22Rv1 (cell line): ENCODE results near the gene GARRE1.

ENCODE experiments used
- ZFX ChIP-seq: fragments of 450-650 bp; IDR thresholded peaks from 2 replicates; pipeline ENCODE4 v1.6.1; 2017; ENCODE audit warnings: antibody characterized with exemption, borderline replicate concordance
- TF ChIP-seq, protein P1 (sequence below): fragments of 450-650 bp; IDR thresholded peaks from 2 replicates; pipeline ENCODE4 v1.5.1; 2017; ENCODE audit warnings: mild to moderate bottlenecking

- TF ChIP-seq, protein P1, sequence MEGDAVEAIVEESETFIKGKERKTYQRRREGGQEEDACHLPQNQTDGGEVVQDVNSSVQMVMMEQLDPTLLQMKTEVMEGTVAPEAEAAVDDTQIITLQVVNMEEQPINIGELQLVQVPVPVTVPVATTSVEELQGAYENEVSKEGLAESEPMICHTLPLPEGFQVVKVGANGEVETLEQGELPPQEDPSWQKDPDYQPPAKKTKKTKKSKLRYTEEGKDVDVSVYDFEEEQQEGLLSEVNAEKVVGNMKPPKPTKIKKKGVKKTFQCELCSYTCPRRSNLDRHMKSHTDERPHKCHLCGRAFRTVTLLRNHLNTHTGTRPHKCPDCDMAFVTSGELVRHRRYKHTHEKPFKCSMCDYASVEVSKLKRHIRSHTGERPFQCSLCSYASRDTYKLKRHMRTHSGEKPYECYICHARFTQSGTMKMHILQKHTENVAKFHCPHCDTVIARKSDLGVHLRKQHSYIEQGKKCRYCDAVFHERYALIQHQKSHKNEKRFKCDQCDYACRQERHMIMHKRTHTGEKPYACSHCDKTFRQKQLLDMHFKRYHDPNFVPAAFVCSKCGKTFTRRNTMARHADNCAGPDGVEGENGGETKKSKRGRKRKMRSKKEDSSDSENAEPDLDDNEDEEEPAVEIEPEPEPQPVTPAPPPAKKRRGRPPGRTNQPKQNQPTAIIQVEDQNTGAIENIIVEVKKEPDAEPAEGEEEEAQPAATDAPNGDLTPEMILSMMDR = no peak
- no peak for TF ChIP-seq ZFX
These were observed at the start of gene GARRE1 for GRCh38 chr19:34254046-34254697.
